ENCODE data around the gene ZNF383.

Gene ZNF383

GRCh38 chr19:37217480-37217774 is 587 bp upstream of the ZNF383 start (continued):
- no peak for TF ChIP-seq GLI4 (tag by site-specific recombination; IDR thresholded peaks at IDR 0.05)
- TF ChIP-seq ZBTB21 (tag by site-specific recombination; IDR thresholded peaks at IDR 0.05), result no peak
- TF ChIP-seq ELK4 (IDR thresholded peaks at IDR 0.05; ENCODE audit: borderline replicate concordance, low read depth, low read length), result no peak
- 0 out of 2 replicates have a peak, but pooled peaks have one; percentile 68 for TF ChIP-seq ZNF341 (tag by site-specific recombination; IDR thresholded peaks at IDR 0.05; ENCODE audit: low read depth)
- TF ChIP-seq AEBP2 (tag by site-specific recombination; IDR thresholded peaks at IDR 0.05; ENCODE audit: borderline replicate concordance), result no peak
- no peak for TF ChIP-seq ZFP69B (tag by site-specific recombination; IDR thresholded peaks at IDR 0.05)
- no peak for TF ChIP-seq ZNF555 (tag by site-specific recombination; conservative IDR thresholded peaks at IDR 0.05)
- TF ChIP-seq ZNF513 (tag by site-specific recombination; IDR thresholded peaks at IDR 0.05), result no peak
- no peak for TF ChIP-seq ZNF76 (tag by site-specific recombination; IDR thresholded peaks at IDR 0.05; ENCODE audit: borderline replicate concordance, low read depth)
- TF ChIP-seq ZNF830 (tag by site-specific recombination; IDR thresholded peaks at IDR 0.05; ENCODE audit: low read depth), result no peak
- TF ChIP-seq ZNF701 (tag by site-specific recombination; IDR thresholded peaks at IDR 0.05), result no peak
- TF ChIP-seq ZNF157 (tag by site-specific recombination; IDR thresholded peaks at IDR 0.05), result 0 out of 2 replicates have a peak, but pooled peaks have one; percentile 21
- TF ChIP-seq KLF8 (tag by site-specific recombination; IDR thresholded peaks at IDR 0.05), result no peak

GRCh38 chr19:37218592-37218935 is 550 bp downstream of the ZNF383 start:
- Histone ChIP-seq H3K9me3 (ENCODE audit: control insufficient read depth, insufficient read depth, low read depth, low read length) (no peaks in the 10 kb centered on the region; the same call in 1 of the 2 replicates), H3K4me1 (ENCODE audit: control insufficient read depth, insufficient read depth, low read length) (peaks cover 3% of the 10 kb centered on the region; the same call in 1 of the 2 replicates), H3K36me3 (ENCODE audit: control insufficient read depth in 2 of 2, insufficient read depth in 1 of 2, low read length in 2 of 2) (peaks cover 21 to 39% of the 10 kb centered on the region in 2 experiments), H3K27ac (ENCODE audit: extremely low read depth, low read depth, low read length) (peak overlapping the region; percentile 69), H3K4me3 (ENCODE audit: low read depth, low read length) (peak overlapping the region; percentile 77)
- ChIA-PET POLR2A (no interaction called here), CTCF (no interaction called here)
- no peak; the same call in 1 of the 2 replicates for TF ChIP-seq ZNF155 (tag by site-specific recombination; IDR thresholded peaks at IDR 0.05)
- no peak; the same call in 1 of the 2 replicates for TF ChIP-seq ATF2 (tag by site-specific recombination; IDR thresholded peaks at IDR 0.05; ENCODE audit: low read depth)
- TF ChIP-seq ZNF18 (tag by site-specific recombination; IDR thresholded peaks at IDR 0.05), result 0 out of 2 replicates have a peak, but pooled peaks have one; percentile 4
- TF ChIP-seq ZNF530 (tag by site-specific recombination; IDR thresholded peaks at IDR 0.05; ENCODE audit: low read depth), result no peak
- no peak for TF ChIP-seq ZNF221 (tag by site-specific recombination; IDR thresholded peaks at IDR 0.05; ENCODE audit: borderline replicate concordance)
- TF ChIP-seq ZNF335 (tag by site-specific recombination; conservative IDR thresholded peaks at IDR 0.05), result no peak
- no peak for TF ChIP-seq ZNF350 (tag by site-specific recombination; IDR thresholded peaks at IDR 0.05)
- TF ChIP-seq KLF8 (tag by site-specific recombination; IDR thresholded peaks at IDR 0.05), result no peak
- TF ChIP-seq ZNF423 (tag by site-specific recombination; IDR thresholded peaks at IDR 0.05), result no peak
- TF ChIP-seq TCF7L2 (IDR thresholded peaks at IDR 0.05; ENCODE audit: borderline replicate concordance, low read depth, low read length), result no peak
- no peak for TF ChIP-seq ZNF140 (tag by site-specific recombination; IDR thresholded peaks at IDR 0.05)
- TF ChIP-seq ZNF416 (tag by site-specific recombination; IDR thresholded peaks at IDR 0.05), result no peak
- no peak for TF ChIP-seq ZNF660 (tag by site-specific recombination; IDR thresholded peaks at IDR 0.05)
- no peak for TF ChIP-seq ZNF311 (tag by site-specific recombination; IDR thresholded peaks at IDR 0.05; ENCODE audit: borderline replicate concordance)
- TF ChIP-seq ZFHX2 (tag by site-specific recombination; conservative IDR thresholded peaks at IDR 0.05), result 0 out of 2 replicates have a peak, but pooled peaks have one; percentile 2
- no peak for TF ChIP-seq ZNF394 (tag by site-specific recombination; IDR thresholded peaks at IDR 0.05; ENCODE audit: borderline replicate concordance)
- TF ChIP-seq YY2 (tag by site-specific recombination; IDR thresholded peaks at IDR 0.05), result no peak
- no peak for TF ChIP-seq KLF17 (tag by site-specific recombination; IDR thresholded peaks at IDR 0.05)
